ENCODE measurements around the gene TCF7L2.

Gene TCF7L2

DNA sequence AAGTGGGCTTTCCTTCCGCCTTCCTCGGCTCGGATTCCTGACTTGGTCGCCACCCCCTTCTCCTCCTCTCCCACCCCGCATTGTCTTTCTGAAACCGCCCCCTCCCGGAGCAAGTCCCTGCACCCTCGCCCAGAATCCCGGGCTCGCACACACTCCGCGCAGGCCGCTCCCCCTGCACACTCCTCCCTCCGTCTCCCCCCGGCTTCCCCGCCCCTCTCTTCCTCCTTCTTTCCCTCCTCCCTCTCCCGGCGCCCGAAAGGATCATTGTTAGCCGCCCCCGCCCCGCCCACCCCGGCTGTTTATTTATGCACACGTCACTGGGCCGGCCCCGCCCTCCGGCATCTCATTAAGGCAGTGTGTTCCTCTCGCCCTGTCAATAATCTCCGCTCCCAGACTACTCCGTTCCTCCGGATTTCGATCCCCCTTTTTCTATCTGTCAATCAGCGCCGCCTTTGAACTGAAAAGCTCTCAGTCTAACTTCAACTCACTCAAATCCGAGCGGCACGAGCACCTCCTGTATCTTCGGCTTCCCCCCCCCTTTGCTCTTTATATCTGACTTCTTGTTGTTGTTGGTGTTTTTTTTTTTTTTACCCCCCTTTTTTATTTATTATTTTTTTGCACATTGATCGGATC is at the start of gene TCF7L2:
TSS of gene TCF7L2 (plus strand) at position 373 of the 633 bp plus-strand sequence. CDS start 510 bp downstream, outside the sequence.
- no peak for DNase-seq (ENCODE audit: low read depth in 2 of 3, low spot score in 2 of 3)

DNA sequence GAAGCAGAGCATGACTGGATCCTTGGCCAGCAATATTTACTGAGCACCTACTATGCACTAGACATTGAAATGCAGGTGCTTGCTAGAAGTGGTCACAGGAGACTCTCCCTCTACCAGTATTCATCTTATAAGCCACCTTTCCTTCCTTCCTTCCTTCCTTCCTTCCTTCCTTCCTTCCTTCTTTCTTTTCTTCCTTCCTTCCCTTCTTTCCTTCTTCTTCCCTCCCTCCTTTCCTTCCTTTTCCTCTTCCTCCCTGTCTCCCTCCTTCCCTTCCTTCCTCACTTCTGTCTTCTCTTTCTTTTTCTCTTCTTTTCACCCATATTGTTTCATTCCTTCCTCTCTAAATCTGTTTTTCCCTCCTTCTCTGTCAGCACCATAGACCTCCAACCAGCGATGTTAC is 47.3 kb upstream of the TCF7L2 start:
- DNase-seq (ENCODE audit: low read depth in 2 of 3, low spot score in 2 of 3), result no peak

DNA sequence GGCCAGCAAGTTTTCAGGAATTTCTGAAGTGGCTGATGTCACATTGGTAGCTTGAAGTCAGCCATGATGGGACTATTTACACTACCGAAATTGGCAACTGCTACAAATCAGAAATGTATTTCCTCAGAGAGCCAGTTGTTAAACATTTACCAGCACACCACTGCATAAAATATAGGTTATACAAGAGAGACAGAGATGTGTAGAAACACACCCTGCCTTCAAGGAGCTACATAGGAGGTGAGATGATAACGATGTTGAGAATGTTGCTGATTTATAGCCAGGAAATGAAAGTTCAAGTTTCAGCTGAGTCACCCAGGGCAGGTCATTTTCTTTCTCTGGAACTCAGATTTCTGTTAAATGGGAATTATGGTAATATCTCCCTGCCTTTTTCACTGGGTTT is 46.0 kb upstream of the TCF7L2 start:
- no peak for DNase-seq (ENCODE audit: low read depth in 2 of 3, low spot score in 2 of 3)

DNA sequence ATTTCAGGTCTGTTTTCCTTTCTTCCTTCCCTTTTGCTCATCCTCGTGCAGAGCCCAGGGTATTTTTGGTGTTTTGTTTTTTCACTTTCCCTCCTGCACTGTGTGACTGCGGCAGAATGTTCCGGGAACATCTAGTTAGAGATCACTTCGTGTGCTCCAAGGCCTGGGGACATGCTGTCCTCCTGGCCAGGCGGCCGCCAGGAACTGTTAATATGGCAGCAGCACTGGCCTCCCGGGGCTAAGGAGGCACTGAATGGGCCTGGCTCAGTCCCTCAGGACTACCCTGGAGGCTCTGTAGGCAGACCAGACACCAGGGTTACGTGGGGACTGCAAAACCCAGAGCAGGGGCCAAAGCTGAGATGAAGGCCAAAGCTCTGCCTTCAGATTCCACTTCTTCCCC is 43.1 kb upstream of the TCF7L2 start:
- DNase-seq (ENCODE audit: low read depth in 2 of 3, low spot score in 2 of 3), result no peak

DNA sequence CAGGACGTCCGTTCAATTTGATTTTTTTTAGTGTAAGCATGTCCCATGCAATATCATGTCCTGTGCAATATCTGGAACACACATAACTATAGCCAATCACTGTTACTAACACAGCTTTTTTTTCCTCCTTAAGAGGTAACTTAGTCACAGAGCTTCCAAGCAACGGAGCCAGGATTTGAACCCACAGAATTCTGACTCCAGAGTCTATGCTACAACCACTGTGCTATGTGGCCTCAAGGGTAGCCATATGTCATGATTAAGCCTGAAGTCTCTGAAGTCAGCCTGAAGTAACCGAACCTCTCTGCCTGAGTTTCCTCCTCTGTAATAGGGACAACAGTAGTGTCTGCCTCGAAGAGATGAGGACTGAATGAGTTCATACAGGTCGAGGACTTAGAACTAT is 42.2 kb upstream of the TCF7L2 start:
- no peak for DNase-seq (ENCODE audit: low read depth in 2 of 3, low spot score in 2 of 3)

DNA sequence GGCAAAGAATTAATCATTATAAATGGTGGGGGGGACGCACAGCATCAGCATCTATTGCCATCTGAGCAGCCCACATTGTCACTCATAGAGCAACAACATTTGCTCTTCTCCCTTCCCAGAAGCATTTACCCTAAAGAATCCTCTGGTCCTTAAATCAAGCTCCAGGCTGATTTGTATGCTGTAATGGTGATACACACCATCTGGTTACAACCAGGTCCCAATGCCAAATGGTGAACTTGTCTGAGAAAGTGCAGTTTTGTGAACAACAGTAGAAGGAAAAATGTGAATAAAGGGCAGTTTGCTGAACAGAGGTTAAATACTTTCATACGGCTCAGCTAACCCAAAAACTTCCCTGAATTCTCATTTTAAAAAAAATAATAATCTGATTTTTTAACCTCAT is 38.8 kb upstream of the TCF7L2 start:
- DNase-seq (ENCODE audit: low read depth in 2 of 3, low spot score in 2 of 3), result no peak

DNA sequence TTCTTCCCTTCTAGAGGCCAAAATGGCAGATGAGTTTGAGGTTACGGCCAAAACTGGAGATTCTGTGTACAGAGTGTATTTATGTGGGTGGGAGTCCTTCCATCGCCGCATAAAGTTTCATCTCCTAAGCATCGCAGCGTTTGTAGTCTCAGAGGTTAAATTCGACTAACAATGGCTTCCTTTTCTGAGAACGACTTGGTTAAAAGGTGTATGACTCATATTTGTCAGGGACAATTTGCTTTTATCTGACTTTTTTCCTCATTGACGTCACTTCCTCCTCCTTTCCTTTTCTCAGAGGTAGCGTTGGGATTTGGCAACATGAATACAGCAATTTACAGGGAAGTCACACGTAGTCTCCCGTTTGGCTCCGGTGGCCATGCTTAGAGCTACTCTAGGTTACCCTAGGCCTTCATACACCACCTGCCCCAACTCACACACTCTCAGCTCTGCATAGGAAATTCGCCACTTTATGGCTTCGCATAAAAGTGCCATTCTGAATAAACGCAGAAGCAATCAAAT is 37.6 kb upstream of the TCF7L2 start:
- no peak for DNase-seq (ENCODE audit: low read depth in 2 of 3, low spot score in 2 of 3)

DNA sequence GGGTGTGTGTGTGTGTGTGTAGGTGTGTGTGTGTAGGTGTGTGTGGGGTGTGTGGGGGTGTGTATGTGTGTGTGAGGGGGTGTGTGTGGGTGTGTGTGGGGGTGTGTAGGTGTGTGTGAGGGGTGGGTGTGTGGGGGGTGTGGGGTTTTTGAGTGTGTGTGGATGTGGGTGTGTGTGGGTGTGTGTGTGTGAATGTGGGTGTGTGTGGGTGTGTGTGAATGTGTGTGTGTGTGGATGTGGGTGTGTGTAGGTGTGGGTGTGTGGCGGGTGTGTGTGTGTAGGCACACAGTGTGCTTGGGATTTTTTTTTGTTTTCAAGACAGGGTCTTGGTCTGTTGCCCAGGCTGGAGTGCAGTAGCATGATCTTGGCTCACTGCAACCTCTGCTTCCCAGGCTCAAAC is 36.8 kb upstream of the TCF7L2 start:
- no peak for DNase-seq (ENCODE audit: low read depth in 2 of 3, low spot score in 2 of 3)

DNA sequence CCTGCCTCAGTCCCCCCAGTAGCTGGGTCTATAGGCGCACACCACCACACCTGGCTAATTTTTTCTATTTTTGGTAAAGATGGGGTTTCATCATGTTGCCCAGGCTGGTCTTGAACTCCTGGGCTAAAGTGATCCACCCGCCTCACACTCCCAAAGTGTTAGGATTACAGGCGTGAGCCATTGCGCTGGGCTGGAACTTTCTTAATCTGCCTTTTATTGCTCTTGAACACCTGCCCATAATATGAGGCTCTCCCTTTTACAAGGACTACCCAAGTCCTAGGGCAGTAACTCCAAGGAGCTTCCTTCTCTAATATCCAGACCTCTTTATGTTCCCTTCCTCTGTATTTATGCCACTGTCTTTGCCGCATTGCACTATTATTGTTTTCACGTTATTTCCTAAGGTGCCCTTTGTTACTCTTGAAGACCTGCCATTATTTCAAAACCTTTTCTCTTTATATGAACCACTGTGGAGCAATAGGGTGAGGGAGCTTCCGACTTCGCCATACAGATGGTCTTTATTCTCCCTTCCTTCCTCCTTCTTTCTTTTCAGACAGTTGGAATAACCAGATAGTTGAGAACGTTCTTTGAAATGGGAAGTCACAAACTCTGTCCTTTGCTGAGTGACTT is 36.3 kb upstream of the TCF7L2 start:
- no peak for DNase-seq (ENCODE audit: low read depth in 2 of 3, low spot score in 2 of 3)

DNA sequence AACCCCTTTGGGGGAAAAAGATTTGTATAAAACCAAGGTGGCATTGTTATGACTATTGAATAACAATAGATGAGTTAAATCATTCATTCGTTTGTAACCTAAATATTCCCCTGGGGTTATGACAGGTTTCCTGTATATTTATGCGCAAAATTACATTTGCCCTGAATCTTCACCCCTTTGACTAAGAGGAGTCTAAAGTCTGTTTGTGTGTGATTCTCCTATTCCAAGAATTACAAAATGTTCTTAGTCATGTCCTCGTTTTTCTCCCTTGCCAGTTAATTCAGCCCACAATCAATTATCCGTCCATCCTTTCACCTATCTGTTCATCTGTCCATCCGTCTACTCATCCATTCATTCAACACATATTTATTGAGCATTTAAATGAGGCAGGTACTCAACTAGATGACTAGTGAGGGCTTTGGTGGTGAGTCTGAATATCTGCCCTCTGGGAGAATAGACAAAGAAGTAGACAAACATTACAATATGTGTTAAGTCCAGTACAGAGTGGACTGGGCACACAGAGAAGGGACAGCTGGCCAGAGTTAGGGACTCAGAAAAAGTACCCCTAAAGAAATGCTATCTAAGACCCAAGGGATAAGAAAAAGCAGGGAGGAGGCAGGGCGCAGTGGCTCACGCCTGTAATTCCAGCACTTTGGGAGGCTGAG is 35.6 kb upstream of the TCF7L2 start:
- DNase-seq (ENCODE audit: low read depth in 2 of 3, low spot score in 2 of 3), result no peak

DNA sequence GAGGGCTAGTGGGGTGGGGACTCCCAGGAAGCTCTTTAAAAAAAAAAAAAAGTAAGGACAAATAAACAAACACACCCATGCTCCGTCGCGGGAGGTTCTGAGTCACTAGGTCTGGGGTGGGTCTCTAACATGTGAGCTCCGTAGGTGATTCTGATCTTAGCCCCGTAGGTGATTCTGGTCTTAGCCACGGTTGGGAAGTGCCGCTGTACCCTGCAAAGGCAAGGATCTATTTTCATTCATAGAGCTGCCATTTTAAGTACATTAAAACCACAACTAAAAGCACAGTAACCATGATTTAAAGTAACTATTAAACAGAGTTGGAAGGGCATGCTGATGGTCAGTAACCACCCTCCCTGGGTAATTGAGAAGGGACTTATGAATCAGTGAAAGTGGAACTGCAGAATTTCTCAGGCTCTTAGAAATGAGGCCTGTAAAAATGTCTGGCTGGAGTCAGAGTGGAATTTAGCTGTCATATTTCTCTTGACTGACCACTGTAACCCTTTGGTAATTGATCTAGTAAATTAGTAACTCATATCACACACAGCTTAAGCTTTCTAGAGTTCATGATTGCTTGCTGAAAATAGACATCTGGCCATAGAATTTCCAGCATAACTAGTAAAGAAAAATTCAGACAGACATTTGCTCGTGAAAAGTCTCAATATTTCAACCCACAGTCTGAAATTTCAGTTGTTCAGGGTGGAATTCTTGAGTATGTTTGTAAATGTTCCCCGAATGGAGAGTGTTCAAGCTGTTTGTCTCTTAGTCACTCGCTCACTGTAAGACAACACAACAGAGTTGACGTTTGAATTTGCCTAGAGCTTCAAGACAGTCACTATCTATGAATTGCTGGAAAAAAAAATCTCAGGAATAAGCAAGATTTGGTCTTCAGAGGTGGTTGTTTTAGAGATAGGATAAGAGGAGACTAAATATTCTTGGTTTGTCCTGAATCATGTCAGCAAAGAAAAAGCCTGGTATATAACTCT is 34.2 kb upstream of the TCF7L2 start:
- no peak for DNase-seq (ENCODE audit: low read depth in 2 of 3, low spot score in 2 of 3)

DNA sequence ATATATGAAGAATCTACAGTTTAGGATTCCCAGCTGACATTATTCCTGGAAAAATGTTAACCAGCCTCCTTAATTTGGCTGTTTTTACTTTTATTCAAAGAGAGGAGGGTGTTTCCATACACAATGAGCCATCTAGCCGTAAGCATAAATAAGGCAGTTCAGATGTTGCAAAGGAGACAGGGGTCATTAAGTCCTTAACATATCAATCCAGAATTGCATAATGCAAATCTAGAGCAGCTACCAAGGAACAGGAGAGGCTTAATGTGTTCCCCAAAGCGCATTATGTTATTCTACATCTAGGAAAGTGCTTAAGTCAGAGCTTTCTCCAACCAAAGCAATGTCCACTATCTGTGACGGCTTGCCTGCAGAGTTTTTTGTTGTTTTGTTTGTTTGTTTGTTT is 32.4 kb upstream of the TCF7L2 start:
- DNase-seq (ENCODE audit: low read depth in 2 of 3, low spot score in 2 of 3), result no peak

DNA sequence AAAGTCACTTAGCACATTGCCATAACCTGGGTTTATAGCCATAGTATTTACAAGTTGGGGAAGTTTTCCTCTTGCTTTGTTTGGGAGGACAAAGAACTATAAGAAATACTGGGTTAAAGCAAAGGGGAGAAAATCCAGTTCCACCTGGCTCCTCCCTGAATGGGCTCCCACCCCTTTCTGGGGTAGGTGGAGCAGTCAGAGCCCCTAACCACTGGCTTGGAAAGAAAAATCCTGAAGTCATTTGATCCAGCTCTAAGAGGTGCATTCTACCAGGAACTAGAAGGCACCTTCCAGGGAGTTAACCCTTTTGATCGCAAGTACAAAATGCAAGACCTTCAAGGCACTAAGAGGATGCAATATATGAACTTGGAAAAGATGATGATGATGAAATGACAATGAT is 31.3 kb upstream of the TCF7L2 start:
- DNase-seq (ENCODE audit: low read depth in 2 of 3, low spot score in 2 of 3), result no peak

DNA sequence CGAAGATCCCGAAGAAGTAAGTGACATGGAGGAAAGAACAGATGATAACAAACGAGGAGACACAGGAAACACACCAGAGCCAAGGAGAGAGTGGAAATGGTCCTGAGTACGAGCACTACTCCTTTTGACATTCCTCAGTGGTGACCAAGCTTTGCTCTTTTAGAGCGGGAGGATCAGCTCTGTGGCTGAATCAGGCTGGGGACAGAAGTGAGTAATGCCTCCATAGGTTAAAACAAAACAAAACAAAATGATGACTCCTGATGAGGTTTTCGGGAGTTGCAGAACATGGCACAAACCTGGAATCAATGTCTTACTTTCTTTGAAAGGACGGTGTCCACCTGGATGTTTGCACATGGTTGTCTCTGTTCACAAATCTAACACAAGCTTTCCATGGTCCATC is 30.3 kb upstream of the TCF7L2 start:
- no peak for DNase-seq (ENCODE audit: low read depth in 2 of 3, low spot score in 2 of 3)

DNA sequence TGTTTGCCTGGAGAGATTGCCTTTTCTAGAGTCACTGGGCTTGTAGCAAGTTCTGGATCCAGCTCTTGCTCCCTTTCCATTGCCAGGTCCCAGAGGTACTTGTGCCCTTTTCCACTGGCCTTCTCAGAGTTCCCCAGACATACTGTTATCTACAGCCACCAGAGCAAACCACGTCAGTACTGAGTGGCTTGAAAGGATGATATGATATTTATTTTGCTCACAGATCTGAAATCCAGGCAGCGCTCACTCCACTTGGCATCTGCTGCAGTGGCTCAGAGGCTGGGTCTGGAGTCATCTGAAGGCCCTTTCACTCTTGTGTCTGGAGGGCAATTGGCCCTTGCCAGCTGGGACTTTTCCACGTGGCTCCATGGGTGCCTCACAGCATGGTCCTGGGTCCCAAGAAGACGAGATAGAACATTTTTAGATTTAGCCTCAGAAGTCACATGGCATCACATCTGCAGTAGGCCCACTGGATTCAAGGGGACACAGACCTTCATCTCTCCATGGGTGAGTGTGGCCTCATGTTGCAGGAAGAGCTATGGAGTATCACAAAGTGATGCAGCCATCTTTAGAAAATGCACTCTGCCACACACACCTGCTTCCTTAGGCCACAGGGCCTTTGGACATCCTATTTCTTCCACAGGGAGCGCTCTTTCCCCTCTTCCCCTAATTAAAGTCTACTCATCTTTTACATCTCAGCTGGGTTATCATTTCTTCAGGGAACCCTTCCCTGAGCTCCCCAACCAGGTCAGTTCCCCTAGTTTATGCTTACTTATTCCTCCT is 22.9 kb upstream of the TCF7L2 start:
- no peak for DNase-seq (ENCODE audit: low read depth in 2 of 3, low spot score in 2 of 3)

DNA sequence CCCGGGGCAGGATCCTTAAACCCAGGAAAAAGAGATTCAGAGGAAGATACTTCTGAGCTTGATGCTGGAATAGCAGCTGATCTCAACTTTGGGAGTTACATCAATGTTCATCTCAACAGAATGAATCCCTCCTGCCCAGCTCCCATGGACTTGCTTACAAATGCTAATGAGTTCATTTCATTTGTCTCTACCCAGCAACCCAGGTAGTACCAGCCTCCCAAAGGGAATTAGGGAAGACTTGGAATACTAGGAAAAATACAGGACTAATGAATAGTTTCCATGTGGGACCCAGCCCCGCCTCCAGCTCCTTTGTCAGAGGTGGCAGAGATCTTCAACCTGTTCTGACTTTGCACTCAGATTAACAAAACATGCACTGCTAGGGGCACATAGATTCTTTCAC is 22.1 kb upstream of the TCF7L2 start:
- DNase-seq (ENCODE audit: low read depth in 2 of 3, low spot score in 2 of 3), result no peak

DNA sequence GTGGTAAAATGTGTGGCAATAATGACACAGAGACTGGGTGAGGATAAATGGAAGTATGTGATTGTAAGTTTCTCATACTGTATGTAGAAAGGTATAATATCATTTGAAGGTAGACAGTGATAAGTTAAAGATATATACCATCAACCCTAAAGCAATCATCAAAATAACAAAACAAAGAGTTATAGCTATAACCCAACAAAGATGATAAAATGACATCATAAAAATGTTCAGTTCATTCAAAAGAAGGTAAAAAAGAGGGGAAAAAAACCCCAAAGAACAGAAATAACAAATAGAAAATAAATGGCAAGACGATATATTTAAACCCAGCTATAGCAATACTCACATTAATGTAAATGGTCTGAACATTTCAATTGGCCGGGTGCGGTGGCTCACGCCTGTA is 17.4 kb upstream of the TCF7L2 start:
- DNase-seq (ENCODE audit: low read depth in 2 of 3, low spot score in 2 of 3), result no peak

DNA sequence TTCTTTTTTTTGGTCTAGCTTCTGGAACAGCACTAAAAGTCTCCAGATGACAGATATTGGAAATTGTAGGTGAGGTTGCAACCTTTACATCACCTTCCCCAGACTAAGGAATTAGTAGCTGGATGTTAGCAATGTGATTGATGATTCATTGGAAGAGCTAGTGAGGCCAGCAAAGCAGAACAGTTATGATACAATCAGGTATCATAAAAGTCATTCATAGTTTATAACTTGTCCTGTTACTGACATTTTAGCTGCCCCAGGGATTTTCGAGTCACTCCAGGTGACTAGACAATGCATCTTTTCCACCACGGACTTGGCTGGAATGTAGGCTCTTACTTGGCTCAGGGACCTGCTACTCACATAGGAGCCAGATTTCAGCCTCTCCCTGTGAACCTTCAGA is 15.9 kb upstream of the TCF7L2 start:
- DNase-seq (ENCODE audit: low read depth in 2 of 3, low spot score in 2 of 3), result no peak

DNA sequence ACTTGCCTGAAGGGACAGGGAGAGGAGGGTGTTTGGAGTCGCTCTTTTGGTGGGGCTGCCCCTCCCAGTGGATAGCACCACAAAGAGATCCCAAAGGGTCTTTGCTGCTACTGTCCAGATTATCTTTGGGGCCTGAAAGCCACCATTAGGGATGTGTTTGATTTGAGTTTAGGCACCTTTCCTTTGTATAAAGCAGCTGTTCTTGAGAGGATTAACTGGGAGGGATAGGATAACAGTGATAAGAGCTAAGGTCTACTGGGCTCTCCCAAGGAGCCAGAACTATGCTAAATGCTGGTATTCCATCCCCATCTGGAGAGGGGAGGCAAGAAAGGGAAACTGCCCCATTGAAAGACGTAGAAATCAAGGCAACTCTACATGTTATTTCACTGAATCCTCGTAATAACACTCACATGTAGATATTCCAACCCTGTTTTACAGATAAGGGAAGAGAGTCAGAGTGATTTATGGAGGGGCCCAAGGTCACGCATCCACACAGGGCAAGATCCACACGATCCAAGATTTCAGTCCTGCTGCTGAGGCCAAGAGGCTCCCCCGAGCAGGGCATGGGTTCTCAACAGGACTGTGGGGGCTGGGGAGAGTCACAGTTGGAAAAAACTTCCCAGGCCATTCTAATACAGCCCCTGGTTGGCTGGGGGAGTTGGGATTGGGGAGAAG is 11.1 kb upstream of the TCF7L2 start:
- no peak for DNase-seq (ENCODE audit: low read depth in 2 of 3, low spot score in 2 of 3)

DNA sequence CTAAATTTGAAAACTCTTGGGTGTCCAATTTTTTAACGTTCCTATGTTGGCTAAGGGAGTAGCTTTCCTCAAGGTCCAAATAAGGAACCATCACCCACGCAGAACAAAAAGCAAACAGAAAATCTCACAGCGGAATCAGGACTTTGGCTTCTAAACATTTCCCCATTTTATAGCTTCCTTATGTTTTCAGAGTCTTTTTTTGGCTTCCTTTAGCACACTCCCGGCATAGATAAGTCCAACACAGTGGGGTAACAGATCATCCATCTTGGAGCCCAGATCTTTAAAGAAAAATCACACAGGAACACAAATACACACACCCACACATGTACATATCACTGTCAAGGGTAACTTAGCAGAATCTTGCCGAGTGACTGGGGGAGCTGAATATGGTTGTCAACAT is 4.2 kb upstream of the TCF7L2 start:
- no peak for DNase-seq (ENCODE audit: low read depth in 2 of 3, low spot score in 2 of 3)
